Activated naive CD4-positive, alpha-beta T cell (primary cell): Measurements from ENCODE around the gene CHCHD6.

Experiments
- DNase-seq, 4 experiments: peaks; one replicate each; lab custom pipeline; 2025; lab: John Stamatoyannopoulos, UW

Gene CHCHD6

DNA sequence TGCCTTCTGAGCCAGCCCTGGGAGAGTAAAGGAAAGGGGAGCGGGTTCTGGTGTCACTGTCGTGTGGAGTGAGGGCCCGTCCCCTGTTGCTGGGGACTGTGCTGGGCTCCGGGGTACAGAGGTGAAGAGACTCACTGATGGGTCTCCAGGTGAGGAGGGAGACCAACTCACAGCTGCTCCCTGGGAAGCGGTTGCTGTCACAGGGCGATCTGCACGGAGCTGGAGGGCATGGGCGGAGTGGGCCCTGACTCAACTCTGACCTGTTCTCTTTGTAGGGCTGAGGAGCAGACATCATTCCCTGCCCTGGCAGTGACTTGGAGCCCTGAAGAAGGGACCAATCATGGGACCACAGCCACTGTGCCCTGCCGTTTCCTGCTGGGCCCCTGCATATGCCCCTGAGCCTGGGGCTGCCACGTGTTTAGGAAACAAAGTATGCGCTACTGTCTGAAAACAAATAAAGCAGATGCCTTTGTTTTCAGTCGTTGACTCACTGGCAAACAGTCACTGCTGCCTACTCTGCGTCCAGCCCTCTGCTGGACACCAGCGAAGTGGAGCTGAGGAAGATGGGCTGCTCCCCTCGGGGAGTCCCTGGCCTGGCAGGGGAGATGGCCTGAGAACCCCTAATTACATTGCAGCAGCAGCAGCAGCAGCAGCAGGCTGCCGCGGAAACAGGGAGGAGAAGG is 256.0 kb downstream of the CHCHD6 start:
- no peak for DNase-seq

DNA sequence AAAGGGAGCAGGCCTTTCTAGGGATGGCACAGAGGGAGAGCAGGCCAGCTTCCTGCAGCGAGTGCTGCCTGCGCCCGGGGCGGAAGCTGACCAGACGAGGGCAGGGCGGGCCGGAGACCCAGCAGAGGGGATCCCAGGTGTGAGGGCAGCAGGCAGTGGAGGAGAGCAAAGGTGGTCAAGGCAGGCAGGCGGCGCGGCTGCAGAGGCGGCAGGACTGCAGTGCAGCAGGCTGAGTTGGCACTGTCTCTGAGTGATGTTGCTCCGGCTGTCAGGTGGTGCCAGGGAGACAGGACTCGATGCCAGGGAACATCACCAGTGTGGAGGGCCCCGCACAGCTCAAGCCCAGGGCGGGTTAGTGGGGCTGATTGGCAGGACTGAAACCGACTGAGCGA is 256.6 kb downstream of the CHCHD6 start:
- DNase-seq: no peak

DNA sequence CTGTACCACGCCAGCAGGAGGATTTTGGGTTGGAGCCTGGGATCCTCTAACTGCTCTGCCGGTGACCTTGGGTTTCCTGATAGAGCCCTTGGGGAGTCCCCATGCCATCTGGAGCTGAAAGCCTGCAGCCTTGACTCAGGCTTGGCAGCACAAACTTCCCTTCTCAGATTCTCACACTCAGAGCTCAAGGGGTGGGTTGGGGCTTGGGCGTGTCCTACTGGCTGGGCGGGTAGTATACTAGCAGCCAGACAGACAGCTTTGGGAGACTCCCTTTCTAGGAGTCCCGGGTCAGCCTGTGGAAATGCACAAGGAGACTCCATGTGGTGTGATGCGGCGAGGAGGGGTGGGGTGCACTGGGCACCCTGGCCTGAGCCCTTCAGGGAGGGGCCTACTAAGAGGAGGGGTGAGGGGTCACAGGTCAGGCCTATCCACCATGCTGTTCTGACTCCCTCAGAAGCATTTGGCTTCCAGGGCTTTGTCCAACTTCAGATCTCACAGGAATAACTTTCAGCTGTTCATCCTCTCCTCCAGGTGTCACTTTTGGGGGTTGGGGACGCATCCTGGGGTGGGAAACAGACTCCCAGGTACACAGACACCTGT is 257.3 kb downstream of the CHCHD6 start:
- DNase-seq: no peak

DNA sequence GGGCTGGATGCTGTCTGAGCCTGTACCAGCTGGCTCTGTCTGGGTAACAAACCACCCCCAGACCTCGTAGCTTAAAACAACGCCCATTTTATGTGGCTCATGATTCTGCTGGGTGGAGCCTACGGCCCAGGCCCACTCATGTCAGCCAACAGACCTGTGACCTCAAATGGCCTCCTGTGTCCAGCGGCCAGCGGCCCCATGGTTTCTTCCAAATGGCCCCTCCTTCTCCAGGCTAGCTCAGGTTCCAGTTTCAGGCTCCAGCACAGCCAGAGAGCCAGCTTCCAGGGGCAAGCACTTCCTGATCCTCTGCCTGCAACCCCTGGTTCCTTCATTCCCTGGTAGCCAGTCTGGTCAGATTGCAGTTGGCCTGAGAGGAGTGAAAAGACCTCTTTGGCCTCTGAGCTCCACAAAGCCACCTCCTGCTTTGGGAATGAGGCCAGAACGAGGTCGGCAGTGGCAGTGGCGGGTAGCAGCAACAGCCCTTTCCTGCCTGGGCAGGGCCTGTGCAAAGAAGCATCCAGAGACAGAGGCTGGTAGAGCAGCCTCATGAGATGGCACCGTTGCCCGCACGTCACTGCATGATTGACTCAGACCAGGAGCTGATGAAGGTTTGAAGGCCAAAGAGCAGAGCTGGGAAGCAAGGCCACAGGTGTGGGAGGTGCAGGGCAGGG is 257.9 kb downstream of the CHCHD6 start:
- DNase-seq: no peak

DNA sequence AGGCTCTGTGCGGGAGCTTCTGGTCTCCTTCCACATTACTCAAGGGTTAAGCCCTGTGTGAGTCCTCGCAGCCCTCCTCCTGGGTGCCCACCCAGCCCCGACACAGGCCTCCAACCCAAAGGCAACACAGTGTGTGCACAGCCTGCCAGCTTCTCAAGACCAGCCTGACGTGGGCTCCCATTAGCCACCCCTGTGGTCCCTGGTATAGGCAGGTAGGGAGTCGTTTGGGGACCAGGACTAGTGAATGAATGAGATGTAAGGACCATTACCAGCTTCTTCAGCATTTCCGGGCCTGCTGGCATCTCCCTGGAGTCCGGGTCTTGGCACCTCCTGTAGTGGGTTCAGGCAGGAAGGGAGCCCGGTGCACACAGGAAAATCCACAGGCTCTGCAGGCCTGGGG is 258.7 kb downstream of the CHCHD6 start:
- no peak for DNase-seq

DNA sequence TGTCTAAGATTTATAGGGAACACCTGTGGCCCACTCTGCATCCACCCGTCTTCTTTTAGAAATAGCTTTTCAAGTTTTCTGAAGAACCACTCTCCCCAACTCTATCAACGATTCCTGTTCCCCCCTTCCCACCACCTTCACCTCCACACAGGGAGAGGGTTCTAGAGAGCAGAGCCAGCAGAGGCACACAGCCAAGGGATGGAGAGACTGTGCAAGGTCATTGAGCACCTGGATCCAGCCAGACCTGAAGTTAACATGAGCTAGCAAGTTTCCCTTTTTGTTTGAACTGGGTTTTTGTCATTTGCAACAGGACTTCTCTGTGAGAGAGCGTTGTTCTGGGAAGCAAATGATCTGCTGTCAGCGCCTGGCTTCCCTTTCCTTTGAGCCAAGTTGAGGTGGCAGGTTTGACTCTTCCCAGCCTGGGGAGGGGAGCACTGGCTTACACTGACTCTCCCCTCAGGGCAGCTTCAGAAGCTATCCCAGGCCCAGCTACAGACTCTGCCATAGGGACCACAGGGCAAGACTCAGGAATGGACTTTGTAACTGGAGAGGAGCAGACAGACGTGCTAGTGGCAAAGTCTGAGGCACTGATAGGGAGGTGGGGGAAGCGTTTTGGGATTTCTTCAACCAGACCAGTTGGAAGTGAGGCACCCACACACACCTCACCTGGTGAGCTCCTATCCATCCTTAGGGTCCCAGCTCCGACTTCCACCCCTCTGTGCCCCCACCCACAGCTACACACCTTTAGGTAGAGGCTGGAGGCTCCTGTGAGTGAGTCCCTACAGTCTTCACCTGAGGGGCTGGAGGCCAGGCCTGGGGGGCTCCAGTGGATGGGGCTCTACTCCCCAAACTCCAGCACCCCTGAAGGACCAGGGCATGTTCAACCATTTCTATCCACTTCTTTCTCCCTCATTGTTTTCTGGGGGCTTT is 259.5 kb downstream of the CHCHD6 start:
- DNase-seq: no peak

DNA sequence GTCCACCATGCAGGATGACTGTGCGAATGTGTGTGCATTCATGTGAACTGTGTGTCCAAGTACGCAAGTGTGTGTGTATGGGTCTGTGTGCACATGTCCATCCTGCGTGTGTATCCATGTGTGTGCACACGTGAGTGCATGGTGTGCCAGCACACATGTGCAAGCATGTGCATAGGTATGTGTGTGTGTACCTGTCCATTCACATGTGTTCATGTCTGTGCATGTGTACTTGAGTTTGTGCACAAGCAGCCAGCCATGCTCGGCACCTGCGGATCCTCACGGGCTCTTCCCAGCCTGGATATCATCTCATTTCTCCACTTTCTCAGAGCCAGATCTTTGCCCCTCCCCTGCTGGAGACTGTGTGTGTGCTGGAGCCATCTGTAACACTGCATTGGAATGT is 260.2 kb downstream of the CHCHD6 start:
- no peak for DNase-seq

DNA sequence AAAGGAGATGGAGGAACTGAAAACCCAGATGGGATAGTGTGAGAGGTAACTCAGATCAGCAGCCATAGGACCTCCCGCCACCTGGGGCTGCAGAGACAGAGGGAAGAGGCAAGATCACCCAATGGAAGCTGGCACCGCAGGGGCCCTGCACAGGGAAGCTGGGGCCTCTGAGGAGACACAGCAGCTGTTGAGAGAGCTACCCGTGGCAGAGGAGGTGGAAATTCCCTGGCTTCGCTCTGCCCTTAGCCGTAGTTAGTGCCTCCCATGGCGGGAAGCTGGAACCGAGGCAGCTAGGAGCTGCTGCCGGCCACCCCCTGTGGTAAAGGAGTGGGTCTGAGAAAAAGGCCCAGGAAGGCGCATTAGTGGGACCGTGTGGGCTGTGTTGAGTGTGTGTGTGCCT is 260.9 kb downstream of the CHCHD6 start:
- DNase-seq: no peak

DNA sequence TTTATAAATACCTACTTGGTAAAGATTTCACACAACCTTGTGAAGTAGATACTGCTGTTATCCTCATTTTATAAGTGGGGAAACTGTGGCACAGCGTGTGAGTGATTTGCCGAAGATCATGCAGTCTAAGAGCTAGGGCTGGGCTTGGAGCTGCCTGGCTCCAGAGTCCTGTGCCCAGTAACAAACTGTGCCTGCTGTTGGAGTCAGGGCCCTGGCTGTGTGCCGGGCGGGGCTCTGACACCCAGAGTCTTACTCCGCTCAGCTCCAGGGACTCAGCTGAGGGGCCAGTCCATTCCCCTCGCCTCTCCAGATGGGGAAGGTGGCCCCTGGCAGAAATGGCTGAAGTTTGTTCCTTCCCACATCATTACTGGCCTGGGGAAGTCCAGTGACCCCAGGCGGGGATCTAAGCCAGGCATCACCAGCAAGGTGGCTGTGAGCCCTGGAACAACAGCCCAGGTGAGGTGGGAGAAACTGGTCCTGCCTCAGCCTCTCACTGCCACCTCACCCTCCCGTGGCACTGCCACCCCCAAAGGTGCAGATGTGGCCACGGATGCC is 261.6 kb downstream of the CHCHD6 start:
- no peak for DNase-seq

DNA sequence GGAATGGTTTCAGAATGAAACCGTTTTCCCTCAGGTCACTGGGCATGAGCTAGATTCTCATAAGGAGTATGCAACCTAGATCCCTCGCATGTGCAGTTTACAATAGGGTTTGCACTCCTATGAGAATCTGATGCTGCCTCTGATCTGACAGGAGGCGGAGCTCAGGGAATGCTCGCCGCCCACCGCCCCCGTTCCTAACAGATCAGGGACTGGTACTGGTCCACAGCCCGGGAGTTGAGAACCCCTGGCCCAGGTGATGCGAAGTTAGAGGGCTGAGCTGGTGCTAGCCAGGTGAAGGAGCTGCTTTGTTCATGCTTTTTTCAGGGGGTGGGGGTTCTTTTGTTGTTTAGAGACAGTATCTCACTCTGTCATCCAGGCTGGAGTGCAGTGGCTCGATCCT is 263.3 kb downstream of the CHCHD6 start:
- no peak for DNase-seq

DNA sequence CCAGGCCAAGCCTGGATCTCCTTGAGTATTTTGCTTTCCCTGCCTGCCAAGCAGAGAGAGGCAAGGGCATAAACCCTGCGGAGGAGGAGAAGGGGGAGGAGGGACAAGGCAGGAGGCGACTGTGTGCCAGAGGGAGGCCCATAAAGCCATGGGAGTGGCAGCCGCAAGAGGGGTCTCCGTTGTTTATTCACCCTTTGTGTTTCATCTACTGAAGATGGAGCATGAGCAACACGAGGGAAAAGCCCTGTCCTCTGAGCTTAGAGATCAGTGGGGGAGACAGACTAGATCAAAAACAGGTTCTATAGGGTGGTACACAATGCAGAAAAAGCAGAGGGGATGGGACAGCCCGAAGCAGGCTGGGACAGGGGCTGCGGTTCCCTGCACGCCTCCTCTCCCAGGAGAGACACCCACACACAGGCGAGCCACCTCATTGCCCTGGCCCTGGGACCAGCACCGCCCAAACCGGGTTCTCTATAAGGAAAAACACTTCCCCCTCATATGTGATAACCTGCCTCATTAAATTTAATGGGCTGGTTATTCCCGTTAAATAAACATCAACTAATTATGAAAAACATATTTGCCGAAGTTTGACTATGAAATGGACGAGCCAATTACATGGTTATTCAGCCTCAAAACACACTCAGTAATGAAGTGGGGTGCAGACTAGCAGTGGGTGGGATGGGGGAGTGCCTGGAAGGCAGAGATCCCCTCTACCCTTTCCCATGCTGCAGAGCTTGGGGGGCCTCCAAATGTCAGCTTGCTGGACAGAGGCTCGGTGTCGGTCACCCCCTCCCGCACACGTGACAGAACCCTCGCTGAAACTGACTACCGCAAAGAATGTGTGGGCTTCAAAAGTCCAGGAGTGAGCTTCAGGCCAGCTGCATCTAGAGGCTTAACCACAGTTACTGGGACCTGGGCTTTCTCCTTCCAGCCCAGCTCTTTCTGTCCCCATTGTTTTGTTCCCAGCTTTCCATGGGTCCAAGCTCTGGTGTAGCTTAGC is 264.7 kb downstream of the CHCHD6 start:
- no peak for DNase-seq

DNA sequence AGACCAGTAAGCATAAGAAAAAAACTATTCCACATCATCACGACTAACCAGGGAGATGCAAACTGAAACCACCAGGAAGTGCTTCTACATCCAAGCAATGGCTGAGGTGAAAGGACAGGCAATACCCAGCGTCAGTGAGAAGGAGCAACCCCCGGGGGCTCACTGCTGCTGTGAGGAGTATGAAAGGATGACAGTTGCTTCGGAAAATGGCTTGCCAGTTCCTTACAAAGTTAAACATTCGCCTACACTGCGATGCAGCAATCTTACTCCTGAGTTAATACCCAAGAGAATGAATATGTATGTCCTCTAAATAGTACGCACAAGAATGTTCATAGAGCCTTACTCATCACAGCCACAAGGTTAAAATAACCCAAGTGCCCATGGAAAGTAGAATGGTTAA is 265.5 kb downstream of the CHCHD6 start:
- DNase-seq: no peak

DNA sequence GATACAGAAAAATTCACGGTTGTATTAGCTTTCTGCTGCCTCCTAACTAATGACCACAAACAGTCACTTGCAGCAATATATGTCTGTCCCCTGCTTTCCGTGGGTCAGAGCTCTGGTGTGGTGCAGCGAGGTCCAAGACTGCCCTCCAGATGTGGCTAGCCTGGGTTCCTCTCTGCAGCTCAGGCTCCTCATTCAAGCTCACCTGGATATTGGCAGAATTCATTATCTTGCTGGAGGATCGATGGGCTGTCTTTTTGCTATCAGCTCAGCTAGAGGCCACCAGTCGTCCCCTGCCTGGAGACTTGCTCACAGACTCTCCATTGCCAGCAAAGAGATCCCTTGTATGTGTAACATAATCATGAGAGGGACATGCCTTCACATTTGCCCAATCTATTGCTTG is 266.1 kb downstream of the CHCHD6 start:
- no peak for DNase-seq

DNA sequence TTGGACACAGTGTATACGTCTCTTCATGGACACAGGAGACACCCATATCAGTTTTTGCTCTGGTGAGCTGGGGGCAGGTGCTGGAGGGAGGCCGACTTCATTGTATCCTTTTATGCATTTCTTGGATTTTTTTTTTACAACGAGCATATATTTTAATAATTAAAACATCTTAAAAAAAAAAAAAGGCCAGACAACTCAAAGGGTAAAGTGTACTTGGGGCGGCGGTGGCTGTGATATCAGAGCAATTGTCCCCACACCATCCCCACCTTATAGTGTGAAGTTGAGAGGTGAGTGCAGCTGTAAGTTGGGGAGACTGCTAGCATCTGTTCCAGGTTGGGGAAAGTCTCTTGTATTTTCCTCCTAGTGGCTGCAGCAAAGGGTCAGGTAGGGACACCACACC is 266.9 kb downstream of the CHCHD6 start:
- no peak for DNase-seq

DNA sequence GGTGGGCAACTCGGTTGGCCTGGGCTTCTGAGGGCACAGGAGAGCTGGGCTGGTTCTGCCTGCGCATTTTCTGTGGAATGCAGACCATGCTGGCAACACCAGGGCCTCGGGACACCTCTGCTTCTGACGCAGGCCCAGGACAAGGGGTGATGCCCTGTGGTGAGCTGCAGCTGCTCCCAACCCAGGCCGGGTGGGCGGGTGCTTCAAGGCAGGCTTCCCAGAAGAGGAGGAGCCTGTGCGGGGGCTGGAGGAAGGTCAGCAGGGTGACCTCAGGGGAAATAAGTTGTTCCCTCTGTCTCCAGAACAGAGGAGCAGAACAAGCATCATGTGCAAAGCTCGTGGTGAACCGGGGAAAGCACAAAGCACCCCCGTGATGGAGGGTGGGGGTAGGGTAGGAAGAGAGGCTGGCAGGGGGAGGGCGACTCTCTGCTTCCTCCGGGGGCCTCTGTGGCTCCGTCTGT is 267.9 kb downstream of the CHCHD6 start:
- DNase-seq: no peak

DNA sequence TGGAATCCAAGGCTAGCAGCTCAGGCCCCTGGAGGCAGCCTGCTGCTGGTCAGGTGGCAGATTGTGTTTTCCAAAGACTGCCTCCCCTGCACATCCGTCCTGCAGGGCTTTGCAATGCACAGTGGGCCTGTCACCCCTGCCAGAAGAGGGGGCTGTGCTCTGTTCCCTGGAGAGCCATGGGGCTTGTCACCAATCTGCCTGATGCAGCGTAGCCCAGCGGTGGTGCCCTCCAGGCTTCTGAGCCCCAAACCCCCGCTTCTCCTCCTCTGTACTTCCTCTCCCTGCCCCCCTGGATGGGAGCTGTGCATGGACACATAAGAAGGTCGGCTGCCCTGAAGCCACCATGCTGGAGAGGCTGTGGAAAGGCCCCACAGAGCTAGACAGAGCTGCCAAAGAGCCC is 268.8 kb downstream of the CHCHD6 start:
- no peak for DNase-seq

DNA sequence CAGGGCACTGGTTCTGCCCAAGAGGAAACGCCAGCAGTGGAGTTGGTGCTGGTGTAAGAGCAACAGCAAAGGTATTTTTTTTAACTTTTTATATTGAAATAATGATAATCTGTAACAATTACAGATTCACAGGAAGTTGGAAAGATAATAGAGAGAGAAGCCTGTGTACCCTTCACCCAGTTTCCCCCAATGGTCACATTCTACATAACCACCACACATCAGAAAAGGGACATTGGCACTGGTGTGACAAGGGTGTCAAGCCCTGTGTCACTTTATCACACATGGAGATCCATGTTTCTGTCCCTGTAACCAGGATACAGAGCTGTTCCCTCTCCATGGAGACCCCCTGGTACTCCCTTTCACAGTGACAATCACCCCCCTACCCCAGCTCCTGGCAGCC is 269.8 kb downstream of the CHCHD6 start:
- no peak for DNase-seq

DNA sequence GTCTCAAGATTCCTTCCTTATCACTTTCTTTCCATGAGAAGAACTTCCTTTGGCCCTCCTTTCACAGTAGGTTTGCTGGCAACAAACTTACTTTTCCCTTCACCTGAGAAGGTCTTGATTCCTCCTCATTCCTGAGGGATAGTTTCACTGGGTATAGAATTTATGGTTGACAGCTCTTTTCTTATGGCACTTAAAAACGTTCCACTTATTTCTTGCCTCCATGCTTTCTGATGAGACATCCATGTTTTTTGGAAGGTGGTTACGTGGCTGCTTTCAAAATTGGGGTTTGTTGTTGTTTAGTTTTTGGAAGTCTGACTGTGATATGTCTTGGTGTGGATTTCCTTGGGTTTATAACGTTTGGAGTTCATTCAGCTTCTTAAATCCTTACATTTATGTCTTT is 270.7 kb downstream of the CHCHD6 start:
- DNase-seq: no peak

DNA sequence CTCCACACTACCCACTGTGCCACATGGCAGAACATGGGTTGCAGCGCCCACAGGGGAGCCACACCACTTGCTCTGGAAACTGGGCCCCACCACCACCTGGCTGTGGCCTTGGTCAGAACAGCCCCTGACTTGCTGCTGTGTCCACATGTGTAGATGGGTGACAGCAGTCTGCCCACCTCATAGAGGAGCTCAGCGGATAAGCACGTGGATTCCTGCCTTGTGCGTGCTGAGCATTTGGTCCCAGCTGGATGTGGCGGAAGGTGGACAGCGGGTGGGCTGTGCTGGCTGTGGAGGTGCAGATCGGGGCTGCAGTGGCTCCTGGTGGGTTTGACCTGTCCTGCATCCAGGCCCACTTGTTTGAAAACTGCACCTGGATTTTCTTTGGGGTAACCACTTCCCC is 272.9 kb downstream of the CHCHD6 start:
- no peak for DNase-seq

DNA sequence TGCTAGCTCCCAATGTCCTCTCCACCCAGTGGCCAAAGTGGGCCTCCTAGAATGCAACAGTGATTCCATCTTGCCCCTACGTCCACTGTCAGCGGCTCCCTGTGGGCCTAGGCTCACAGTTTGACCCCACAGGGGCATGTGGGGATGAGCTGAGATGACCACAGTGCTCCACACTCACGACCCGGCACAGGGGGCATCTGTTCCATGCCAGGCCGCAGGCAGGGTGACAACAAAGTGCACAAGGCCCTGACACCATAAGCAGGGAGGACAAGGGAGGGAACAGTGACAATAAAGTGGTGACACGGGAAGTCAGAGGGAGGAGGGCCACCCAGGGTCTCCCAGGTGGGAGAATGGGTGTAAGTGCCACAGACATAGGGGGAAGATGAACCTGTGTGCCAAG is 273.8 kb downstream of the CHCHD6 start:
- DNase-seq: no peak

DNA sequence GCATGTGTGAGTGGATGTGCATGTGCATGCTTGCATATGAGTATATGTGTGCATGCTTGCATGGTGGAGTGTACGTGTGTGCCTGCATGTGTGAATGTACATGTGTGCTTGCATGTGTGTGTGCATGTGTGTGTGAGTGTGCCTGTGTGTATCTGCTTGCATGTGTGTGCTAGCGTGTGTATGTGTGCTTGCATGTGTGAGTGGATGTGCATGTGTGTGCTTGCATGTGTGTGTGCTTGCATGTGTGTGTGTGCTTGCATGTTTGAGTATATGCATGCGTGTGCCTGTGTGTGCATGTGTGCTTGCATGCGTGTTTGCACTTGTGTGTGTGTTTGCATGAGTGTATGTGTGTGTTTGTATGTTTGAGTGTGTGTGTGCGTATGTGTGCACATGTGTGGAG is 274.3 kb downstream of the CHCHD6 start:
- no peak for DNase-seq
